Mucosa of descending colon (tissue), 3 donors: ENCODE data around the gene ABCA12. TPM values are rescaled to one million over a fixed set of nuclear protein-coding genes. Genes with fewer than 3 reads are reported as not detected.

ENCODE experiments used
- ATAC-seq: fragments of 200-7000 bp; cut with Tn5 transposase; one replicate; pipeline ENCODE4 v1.9.1; 2020; ENCODE audit warnings: mild to moderate bottlenecking, moderate library complexity
- DNase-seq, 3 donors: peaks; one replicate each; pipeline ENCODE4 v3.0.0-alpha.2; 2020
- H3K36me3 ChIP-seq: fragments of 200-600 bp; one replicate; pipeline ENCODE4 v1.8.0; 2021; ENCODE audit warnings: low read depth, mild to moderate bottlenecking
- H3K4me1 ChIP-seq: fragments of 200-600 bp; one replicate; pipeline ENCODE4 v1.8.0; 2021; ENCODE audit warnings: low read depth, mild to moderate bottlenecking
- H3K4me3 ChIP-seq: fragments of 200-600 bp; one replicate; pipeline ENCODE4 v1.8.0; 2021; ENCODE audit warnings: mild to moderate bottlenecking
- H3K9me3 ChIP-seq: fragments of 200-600 bp; one replicate; pipeline ENCODE4 v1.8.0; 2021; ENCODE audit warnings: mild to moderate bottlenecking
- intact Hi-C, 2 donors: fragments of 100-400 bp; cut with DNase I in 1 of 2; cut with micrococcal nuclease in 1 of 2; formaldehyde crosslinking; loops; one replicate each; pipeline versions ENCODE4 v1.11.0 to v1.11.1; 2022; cut with DNase I, micrococcal nuclease
- total RNA-seq, 3 donors: library from RNA; stranded (reverse); fragmentation: NEBNext Ultra II Directional in 2 of 3; extraction: Animal tissue kit (Norgen Biotek cat#: 25700) in 2 of 3; gene quantifications; one replicate each; pipeline versions ENCODE4 v1.2.1 to v1.2.4, GENCODE V29; 2021 to 2023
- TF ChIP-seq, protein P1 (sequence below): fragments of 200-600 bp; IDR thresholded peaks from one replicate; pipeline ENCODE4 v1.8.0; 2022; ENCODE audit warnings: antibody characterized with exemption, mild to moderate bottlenecking
- donor health status: DM: no; HTN: no; CAD: no; lungs with moderate emphysema.
- donor health status: DM: no; HTN: no; CAD: no.
- donor health status: DM: no; HTN: yes; CAD: no.

Gene ABCA12
- total RNA-seq, 3 donors from 2014 or later: 0.05 to 1.1 TPM; not detected in 1

GRCh38 chr2:215055891-215056290 is 82.5 kb downstream of the ABCA12 start:
- no peak for ATAC-seq
- H3K9me3 ChIP-seq: no peaks in the 10 kb centered on the region
- TF ChIP-seq, protein P1, sequence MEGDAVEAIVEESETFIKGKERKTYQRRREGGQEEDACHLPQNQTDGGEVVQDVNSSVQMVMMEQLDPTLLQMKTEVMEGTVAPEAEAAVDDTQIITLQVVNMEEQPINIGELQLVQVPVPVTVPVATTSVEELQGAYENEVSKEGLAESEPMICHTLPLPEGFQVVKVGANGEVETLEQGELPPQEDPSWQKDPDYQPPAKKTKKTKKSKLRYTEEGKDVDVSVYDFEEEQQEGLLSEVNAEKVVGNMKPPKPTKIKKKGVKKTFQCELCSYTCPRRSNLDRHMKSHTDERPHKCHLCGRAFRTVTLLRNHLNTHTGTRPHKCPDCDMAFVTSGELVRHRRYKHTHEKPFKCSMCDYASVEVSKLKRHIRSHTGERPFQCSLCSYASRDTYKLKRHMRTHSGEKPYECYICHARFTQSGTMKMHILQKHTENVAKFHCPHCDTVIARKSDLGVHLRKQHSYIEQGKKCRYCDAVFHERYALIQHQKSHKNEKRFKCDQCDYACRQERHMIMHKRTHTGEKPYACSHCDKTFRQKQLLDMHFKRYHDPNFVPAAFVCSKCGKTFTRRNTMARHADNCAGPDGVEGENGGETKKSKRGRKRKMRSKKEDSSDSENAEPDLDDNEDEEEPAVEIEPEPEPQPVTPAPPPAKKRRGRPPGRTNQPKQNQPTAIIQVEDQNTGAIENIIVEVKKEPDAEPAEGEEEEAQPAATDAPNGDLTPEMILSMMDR: no peak
- no peaks in the 10 kb centered on the region for H3K4me1 ChIP-seq
- no peak for DNase-seq
- intact Hi-C loops: no loop called here
- no peaks in the 10 kb centered on the region for H3K36me3 ChIP-seq
- H3K4me3 ChIP-seq: no peak overlapping the region

DNA sequence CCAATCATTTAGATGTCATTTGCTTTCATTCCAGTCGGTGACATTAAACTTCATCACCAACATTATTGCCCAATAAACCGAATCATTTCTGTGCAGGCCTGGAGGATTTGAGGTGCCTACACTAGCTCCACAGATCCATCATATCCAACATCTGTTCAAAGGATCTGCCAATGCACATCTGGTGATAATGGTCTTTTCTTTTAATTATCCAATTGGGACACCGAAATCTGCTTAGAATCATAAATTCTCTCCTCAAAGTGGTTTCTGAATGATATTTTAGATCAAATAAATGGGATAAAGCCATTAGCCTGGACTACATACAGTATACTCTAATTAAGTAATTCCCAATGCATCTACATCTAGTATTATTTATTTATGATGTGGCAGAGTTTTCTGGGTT is 85.6 kb downstream of the ABCA12 start:
- H3K9me3 ChIP-seq: no peaks in the 10 kb centered on the region
- no peak for ATAC-seq
- intact Hi-C loops: no loop called here
- TF ChIP-seq, protein P1: no peak
- DNase-seq: no peak
- no peaks in the 10 kb centered on the region for H3K4me1 ChIP-seq
- no peak overlapping the region for H3K4me3 ChIP-seq
- no peaks in the 10 kb centered on the region for H3K36me3 ChIP-seq

DNA sequence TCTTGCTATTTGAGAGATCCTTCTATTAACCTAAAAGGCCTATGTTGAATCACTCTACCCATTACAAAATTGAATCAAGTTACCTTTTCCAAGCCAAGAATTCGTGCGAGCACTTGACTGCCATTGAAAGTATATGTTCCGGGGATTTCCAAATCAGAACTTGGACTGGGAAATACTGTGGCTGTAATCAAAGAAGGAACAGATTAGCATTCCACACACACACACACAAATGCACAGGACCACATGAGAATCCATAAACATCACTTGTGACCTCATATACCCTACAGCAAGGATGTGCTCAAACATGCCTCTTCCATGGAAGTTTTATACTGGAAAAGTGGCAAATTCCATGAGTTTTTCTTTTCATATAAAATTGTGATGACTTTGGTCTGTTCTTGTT is 86.0 kb downstream of the ABCA12 start:
- Histone ChIP-seq H3K36me3 (no peaks in the 10 kb centered on the region), H3K4me3 (no peak overlapping the region), H3K4me1 (no peaks in the 10 kb centered on the region), H3K9me3 (no peaks in the 10 kb centered on the region)
- TF ChIP-seq, protein P1: no peak
- intact Hi-C loops: no loop called here
- DNase-seq (no peak), ATAC-seq (no peak)

- DNase-seq: no peak
- Histone ChIP-seq H3K4me3 (no peak overlapping the region), H3K4me1 (no peaks in the 10 kb centered on the region), H3K36me3 (no peaks in the 10 kb centered on the region), H3K9me3 (no peaks in the 10 kb centered on the region)
- TF ChIP-seq, protein P1: no peak
- ATAC-seq: no peak
- intact Hi-C loops: no loop called here
Observed at GRCh38 chr2:215049341-215049740, 89.1 kb downstream of the ABCA12 start.

GRCh38 chr2:215038421-215038820 is 100.0 kb downstream of the ABCA12 start:
- no peaks in the 10 kb centered on the region for H3K4me1 ChIP-seq
- DNase-seq (no peak), ATAC-seq (no peak)
- H3K36me3 ChIP-seq: no peaks in the 10 kb centered on the region
- H3K9me3 ChIP-seq: no peaks in the 10 kb centered on the region
- TF ChIP-seq, protein P1: no peak
- intact Hi-C loops: no loop called here
- H3K4me3 ChIP-seq: no peak overlapping the region

DNA sequence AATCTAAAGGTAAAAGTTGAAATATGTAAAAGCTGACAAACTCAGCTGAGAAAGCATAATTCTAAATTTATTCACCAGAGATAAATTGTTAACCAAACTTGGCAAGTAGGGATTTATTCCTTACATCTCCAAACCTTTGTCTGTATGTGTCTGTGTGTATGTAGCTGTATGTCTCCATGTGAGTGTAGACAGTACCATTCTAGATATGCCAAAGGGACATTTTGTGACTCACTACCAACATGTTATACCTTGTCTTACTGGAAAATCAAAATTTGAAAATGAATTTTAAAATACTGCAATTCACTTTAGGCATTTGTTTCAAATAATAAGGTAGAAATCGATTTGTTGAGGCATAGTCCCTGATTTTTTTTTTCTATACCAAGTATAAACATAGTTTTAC is 102.1 kb downstream of the ABCA12 start:
- DNase-seq: no peak
- intact Hi-C loops: no loop called here
- no peaks in the 10 kb centered on the region for H3K4me1 ChIP-seq
- H3K4me3 ChIP-seq: no peak overlapping the region
- no peaks in the 10 kb centered on the region for H3K36me3 ChIP-seq
- ATAC-seq: no peak
- H3K9me3 ChIP-seq: no peaks in the 10 kb centered on the region
- TF ChIP-seq, protein P1: no peak
